ENCODE data around the gene CARD9.
"Not testable (repeated sequence)": the region's sequence is repeated elsewhere in the genome, so short reads cannot be mapped to it uniquely, and the experiment has no call there.

CARD9 gene

DNA sequence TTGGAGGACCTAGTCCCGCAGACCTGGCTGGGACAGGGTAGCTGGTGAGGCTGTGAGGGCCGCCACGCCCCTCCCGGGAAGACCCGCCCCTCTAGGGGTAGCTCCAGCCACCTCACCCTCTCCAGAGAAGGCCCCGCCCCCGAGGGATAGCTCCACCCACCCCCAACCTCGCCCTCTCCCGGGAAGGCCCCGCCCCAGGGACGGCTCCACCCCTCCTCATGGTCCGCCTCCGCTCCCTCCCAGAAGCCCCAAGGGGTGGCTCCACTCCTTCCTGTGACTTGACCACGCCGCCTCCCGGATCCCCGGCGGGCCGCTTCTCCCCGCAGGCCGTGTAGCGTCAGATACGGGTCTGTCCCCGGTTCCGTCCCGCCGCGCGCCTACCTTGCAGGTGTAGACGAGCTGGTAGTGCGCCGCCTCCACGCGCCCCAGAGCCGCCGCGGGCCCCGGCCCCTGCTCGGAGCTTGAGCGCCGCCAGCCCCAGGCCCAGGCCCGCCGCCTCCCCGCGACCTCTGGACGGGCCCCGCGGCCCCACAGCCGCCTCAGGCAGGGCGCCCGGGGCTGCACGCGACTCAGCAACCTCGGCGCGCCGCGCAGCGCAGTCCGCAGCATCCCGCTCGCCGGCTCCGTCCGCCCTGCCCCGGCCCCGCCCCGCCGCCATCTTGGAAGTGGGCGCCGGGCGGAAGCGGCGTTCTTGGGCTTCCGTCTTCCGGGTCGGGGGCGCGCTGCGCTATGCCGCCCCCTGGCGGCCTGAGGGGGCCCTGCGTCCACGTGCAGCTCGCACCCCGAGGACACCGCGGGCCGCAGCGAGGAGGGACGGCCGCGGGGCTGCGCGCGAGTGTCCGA, 10.1 kb downstream of the CARD9 start, which contains the start of gene DNLZ:
DNLZ (minus strand) TSS at position 639 of the 843 bp plus-strand sequence; CDS start at position 609, 30 bp downstream.
- peak; percentile 99 for DNase-seq

DNA sequence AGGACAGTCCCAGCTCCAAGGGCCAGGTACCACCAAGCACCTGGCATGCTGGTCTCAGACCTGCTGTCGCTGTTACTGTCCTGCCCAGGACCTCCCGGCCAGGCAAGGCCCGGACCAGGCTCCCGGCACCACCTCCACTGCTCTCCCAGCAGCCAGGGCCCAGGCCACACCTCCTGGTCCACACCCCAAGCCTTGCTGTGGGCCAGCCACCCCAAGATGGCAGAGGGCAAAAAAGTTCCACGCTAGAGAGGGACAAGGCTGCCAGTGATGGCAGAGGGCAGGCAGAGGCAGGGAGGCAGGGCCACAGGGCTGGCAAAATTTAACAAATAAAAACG, 11.1 kb downstream of the CARD9 start:
- no peak for DNase-seq

- DNase-seq = no peak
Observed at GRCh38 chr9:136361754-136362449, 11.6 kb downstream of the CARD9 start.

GRCh38 chr9:136361047-136361753, 12.3 kb downstream of the CARD9 start:
- no peak for DNase-seq

- no peak for DNase-seq
Observed at GRCh38 chr9:136359774-136360718, 13.4 kb downstream of the CARD9 start.

DNA sequence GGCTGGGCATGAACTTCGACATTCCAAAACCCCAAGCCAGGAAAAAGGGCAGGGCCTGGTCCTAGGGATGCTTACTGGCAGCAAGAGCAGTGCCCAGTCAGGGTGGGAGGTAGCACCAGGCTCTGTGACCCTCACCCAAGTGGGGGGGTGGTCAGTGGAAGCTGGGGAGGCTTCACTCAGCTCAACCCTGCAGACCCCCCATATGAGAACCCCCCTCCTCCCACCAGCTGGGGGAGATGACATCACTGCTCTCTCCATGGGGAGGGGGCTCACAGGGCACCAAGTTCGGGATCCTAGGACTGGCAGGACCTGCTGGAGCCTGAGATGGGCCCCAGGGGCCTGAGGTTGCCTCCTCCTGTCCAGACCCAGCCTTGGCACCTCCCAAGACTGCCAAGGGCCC, 14.6 kb downstream of the CARD9 start:
- DNase-seq = no peak

- DNase-seq = no peak
Observed at GRCh38 chr9:136358016-136358415, 15.5 kb downstream of the CARD9 start.

DNA sequence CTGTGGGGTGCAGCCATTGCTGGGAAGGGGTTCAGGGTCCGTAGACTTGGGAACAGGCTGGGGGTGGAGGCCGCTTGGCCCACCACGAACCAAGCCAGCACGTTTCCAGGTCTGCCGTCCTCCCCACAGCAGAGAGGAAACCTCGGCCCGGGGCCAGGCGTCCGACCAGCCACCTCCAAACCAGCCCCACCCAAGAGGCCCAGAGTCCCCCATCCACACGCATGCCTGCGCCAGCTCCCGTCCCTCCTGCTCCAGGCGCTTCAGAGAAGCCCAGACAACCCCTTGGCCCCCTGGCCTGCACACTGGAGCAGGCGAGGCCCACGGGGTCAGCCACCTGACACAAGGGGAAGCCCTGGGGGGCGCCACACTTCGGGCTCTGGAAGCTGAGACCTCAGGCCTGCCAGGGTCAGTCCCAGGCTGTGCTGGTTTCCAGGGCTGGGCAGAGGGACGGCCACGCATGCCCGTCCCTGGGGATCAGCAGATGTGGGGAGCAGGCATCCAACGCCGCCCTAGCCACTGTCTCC, 16.2 kb downstream of the CARD9 start:
- DNase-seq = no peak

- DNase-seq = no peak
Observed at GRCh38 chr9:136355616-136356557, 17.6 kb downstream of the CARD9 start.

- DNase-seq = no peak
Observed at GRCh38 chr9:136354592-136355085, 18.8 kb downstream of the CARD9 start.

DNA sequence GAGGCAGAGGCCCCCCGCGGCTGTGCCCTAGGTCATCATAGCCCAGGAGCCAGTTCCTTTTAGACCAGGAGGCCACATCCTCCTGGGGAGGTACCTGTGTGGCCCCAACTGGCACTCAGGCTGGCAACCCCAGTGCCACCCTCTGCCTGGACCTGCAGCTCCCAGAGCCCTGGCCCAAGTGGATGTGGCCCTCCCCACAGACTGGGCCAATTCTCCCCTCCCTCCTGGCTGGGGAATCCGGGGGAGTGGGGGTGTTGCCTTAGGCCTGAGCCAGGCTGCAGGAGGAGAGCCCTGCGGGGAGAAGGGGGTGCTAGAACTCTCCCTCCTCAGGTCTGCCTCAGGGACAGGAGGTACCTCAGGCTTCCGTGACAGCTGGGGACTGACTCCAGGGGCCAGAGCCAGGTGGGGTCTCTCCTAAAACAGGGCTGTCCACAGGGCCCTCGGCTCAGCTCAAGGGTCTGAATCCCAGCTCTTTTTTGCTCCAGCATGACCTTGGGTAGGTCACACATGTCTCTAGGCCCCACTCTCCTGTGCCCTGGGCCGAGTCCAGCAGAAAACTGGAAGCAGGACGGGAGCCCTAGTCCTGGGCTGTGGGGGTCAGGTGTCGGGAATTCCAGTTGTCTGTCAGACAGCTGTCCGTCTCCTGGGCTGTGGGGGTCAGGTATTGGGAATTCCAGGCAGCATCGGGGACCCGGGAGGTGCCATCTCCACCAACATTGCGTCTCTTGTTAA, 19.5 kb downstream of the CARD9 start:
- DNase-seq = no peak

DNA sequence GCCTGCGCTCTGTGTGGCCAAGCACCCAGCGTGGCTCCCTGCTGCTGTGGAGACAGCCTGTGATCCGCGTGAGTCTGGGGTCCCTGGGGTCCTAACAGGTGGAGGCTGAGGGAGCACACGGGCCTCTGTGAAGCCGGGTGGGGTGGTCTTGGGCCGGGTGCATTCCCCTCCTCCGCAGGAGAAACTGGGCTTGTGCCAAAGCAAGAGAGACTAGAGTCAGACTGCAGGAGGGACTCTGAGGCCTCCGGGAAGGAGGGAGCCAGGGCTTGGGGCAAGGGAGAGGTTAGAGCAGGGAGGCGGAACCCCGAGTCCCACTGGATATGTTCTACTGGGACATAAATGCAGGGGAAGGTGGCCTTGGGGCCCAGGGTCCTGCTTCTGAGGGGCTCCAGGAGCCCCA, 20.4 kb downstream of the CARD9 start:
- DNase-seq = no peak

- DNase-seq = no peak
Observed at GRCh38 chr9:136352682-136353081, 20.8 kb downstream of the CARD9 start.

DNA sequence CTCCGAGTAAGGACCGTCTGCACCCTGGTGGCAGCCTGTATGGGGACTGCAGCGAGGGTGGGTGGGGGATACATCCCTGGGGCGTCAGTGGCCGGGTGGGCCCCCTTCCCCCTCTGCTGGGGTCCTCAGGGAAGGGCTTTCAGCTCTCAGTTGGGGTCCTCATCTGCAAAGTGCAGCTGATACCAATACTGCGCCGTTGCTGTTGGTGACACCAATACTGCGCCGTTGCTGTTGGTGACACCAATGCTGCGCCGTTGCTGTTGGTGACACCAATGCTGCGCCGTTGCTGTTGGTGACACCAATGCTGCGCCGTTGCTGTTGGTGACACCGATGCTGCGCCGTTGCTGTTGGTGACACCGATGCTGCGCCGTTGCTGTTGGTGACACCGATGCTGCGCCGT, 21.6 kb downstream of the CARD9 start:
- DNase-seq = not testable (repeated sequence)

DNA sequence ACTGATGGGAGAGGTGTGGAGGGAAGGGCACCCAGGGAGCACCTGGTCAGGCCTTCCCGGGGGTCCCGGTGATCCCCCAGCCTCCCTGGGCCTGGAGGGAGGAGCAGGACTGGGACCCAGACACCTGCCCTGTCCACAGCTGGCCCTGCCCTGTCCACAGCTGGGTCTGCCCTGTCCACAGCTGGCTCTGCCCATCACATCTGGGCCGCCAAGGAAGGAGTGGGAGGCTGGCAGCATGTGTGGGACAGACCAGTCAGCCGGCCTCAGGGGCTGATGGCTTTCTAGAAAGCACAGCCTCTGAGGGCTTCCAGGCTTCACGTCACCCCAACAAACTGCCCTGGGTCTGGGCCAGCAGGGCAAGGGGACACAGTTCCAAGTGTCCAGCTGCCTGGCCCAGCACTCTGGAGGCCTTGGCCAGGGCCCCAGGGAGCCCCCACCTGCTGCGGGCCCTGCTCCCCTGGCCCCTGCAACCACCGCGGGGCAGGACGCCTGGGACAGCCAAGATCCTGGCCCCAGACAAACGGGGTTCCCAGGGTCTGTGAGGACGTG, 22.1 kb downstream of the CARD9 start:
- no peak for DNase-seq

- no peak for DNase-seq
Observed at GRCh38 chr9:136349546-136349945, 23.9 kb downstream of the CARD9 start.

GRCh38 chr9:136348691-136349090, 24.8 kb downstream of the CARD9 start:
- no peak for DNase-seq

DNA sequence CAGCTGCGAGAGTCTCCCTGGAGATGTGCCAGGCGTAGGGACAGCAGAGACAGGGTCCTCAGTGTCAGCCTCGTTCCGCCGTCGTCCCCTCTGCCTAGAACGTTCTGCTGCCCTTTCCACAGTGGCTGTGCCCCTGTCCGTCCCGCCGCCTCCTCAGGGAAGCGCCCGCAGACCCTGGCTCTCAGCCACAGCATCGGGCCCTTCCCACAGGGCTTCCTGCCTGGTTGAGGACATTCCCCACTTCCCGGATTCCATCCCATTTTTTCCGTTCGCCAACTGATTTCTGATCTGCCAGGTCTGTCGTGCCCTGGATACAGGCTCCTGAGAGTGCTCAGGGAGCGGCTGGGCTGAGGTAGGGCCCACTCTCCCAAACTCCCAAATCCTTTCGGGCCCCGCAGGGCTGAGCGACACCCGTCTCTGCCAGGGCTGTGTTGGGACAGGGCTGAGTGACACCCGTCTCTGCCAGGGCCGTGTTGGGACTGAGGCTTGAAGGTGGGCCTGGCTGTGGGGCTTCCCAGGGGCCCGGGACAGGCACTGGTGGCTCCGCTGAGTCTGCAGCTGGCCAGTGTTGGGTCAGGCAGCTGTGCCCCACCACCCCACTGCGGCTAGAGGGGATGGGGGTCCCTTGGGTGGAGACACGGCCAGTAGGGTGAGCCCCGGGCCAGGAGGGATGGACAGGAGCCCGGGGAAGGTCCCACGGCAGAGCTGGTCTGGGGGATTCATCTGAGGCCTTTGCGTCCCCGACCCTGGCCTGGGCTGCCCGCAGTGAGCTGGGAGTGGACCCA, 25.8 kb downstream of the CARD9 start:
- DNase-seq = no peak

GRCh38 chr9:136346927-136347465, 26.5 kb downstream of the CARD9 start:
- DNase-seq = no peak

Data from activated CD4-positive, alpha-beta T cell treated with anti-CD3 and anti-CD28 coated beads, Interleukin-2, Interleukin-6, amounts not matched to agents 100 ng/mL and 50 ng/mL, durations not matched to agents 16 hours and 8 hours (primary cell).